ENCODE data around the gene MS4A14. TPM values are rescaled to one million over a fixed set of nuclear protein-coding genes. Genes with fewer than 3 reads are reported as not detected.

MS4A14 gene
- total and polyA plus RNA-seq, 9 of the 15 experiments (the other 6 are each of a cell fraction or from before 2014, with no cell fraction given) = not detected

DNA sequence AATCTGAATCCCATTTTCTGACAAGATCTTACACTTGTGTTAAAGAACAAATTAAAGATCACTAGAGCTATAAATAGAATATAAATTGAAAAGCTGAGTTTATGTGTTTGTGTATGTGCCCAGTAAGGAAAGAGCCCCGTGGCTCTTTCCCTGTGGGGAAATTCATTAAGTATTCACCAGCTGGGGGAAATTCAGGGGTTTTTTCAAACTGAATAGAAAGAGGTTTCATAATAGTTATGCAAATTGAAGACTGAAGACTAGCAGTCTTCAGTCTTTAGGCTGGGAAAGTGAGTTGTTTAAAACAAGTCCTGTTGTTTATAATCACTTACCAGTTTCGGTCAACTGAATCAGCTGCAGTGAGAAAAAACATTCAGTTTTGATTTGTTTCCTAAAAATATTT is 29.2 kb upstream of the MS4A14 start:
- no peaks in the 10 kb centered on the region for H3K9me3 ChIP-seq (replicated peaks; ENCODE audit: control insufficient read depth, insufficient read depth, low read depth, low read length)
- DNase-seq (ENCODE audit: extremely low read depth in 1 of 4, low spot score in 3 of 4) (no peak), ATAC-seq (no peak), FAIRE-seq (no peak)
- in situ Hi-C loops (cut with MboI) = no loop called here
- H3K9ac ChIP-seq (ENCODE audit: insufficient read depth in 1 of 2, low read depth in 2 of 2, low read length in 2 of 2) = no peak overlapping the region
- no peaks in the 10 kb centered on the region for H3K9me1 ChIP-seq (ENCODE audit: control insufficient read depth, insufficient read depth, low read length)
- no peaks in the 10 kb centered on the region for H3K36me3 ChIP-seq (ENCODE audit: control insufficient read depth, insufficient read depth, low read length)
- intact Hi-C loops (cut with micrococcal nuclease) = no loop called here
- TF ChIP-seq ZNF3 (CRISPR knock-in tag; IDR thresholded peaks at IDR 0.05) (no peak), ZNF311 (CRISPR knock-in tag; IDR thresholded peaks at IDR 0.05) (no peak), FUS (optimal IDR thresholded peaks at IDR 0.05; ENCODE audit: low read depth, low read length) (no peak), ETS2 (tag; IDR thresholded peaks at IDR 0.05; ENCODE audit: borderline replicate concordance, poor library complexity, severe bottlenecking) (no peak), HES1 (IDR thresholded peaks at IDR 0.05; ENCODE audit: low read depth) (no peak), PTRF (tag; IDR thresholded peaks at IDR 0.05) (no peak), ATF4 (CRISPR knock-in tag; IDR thresholded peaks at IDR 0.05) (no peak), YY1 (IDR thresholded peaks at IDR 0.05; ENCODE audit: borderline replicate concordance in 1 of 3, control insufficient read depth in 1 of 3, extremely low read depth in 1 of 3, insufficient read depth in 3 of 3, insufficient read length in 1 of 3, insufficient replicate concordance in 2 of 3, low read depth in 1 of 3, low read length in 2 of 3) (no peak), ZBTB7A (IDR thresholded peaks at IDR 0.05; ENCODE audit: borderline replicate concordance, control insufficient read depth, low read depth, low read length) (no peak)
- TF ChIP-seq, protein P1, sequence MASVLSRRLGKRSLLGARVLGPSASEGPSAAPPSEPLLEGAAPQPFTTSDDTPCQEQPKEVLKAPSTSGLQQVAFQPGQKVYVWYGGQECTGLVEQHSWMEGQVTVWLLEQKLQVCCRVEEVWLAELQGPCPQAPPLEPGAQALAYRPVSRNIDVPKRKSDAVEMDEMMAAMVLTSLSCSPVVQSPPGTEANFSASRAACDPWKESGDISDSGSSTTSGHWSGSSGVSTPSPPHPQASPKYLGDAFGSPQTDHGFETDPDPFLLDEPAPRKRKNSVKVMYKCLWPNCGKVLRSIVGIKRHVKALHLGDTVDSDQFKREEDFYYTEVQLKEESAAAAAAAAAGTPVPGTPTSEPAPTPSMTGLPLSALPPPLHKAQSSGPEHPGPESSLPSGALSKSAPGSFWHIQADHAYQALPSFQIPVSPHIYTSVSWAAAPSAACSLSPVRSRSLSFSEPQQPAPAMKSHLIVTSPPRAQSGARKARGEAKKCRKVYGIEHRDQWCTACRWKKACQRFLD (CRISPR knock-in tag; IDR thresholded peaks at IDR 0.05) = no peak
- H2AFZ ChIP-seq (ENCODE audit: low read depth, low read length) = no peak overlapping the region
- H3K4me1 ChIP-seq (replicated peaks in 1 of 2; ENCODE audit: control insufficient read depth in 2 of 2, insufficient read depth in 2 of 2, low read length in 2 of 2) = no peaks in the 10 kb centered on the region
- no peaks in the 10 kb centered on the region for H4K20me1 ChIP-seq (replicated peaks; ENCODE audit: control insufficient read depth, insufficient read depth, low read length)
- POLR2A ChIA-PET = no interaction called here
- CTCF ChIA-PET (ENCODE audit: low intra/inter-chr PET ratio) = no interaction called here
- H3K4me3 ChIP-seq = no peak overlapping the region
- H3K27ac ChIP-seq (ENCODE audit: extremely low read depth, low read depth, low read length) = no peak overlapping the region
- 3% methylated on average over 2 of the region's 2 CpGs for WGBS (ENCODE audit: insufficient coverage, low coverage, missing lambda C conversion rate)
- H3K79me2 ChIP-seq (ENCODE audit: control insufficient read depth, insufficient read depth, low read length) = no peaks in the 10 kb centered on the region
- H3K4me2 ChIP-seq (ENCODE audit: insufficient read depth, low read length) = no peak overlapping the region
- no TSS peak for BruUV-seq (replicated peaks)
- H3K27me3 ChIP-seq (ENCODE audit: control insufficient read depth in 2 of 2, insufficient read depth in 2 of 2, low read length in 2 of 2) = peaks cover 0 to 13% of the 10 kb centered on the region in 2 experiments; a peak in 2 of 5 replicates

All from K562 (cell line).